Activated B cell treated with CpG ODN at 0.5 μM for 24 hours (primary cell): ENCODE data around the gene MDP1. TPM values are rescaled to one million over a fixed set of nuclear protein-coding genes. Genes with fewer than 3 reads are reported as not detected.
"Not testable (repeated sequence)": the region's sequence is repeated elsewhere in the genome, so short reads cannot be mapped to it uniquely, and the experiment has no call there.

ENCODE experiments used
- ATAC-seq: fragments of 200-7000 bp; cut with Tn5 transposase; one replicate; pipeline ENCODE4 v1.10.0; 2021; ENCODE audit warnings: low read depth, mild to moderate bottlenecking, moderate library complexity
- CTCF ChIA-PET: fragments of 350-600 bp; sonication (Branson Sonifier 250); formaldehyde crosslinking; loops from one replicate; lab custom pipeline; 2021; ENCODE audit warnings: antibody characterized with exemption; lab: Charles Lee
- POLR2A ChIA-PET: fragments of 350-600 bp; sonication (Branson Sonifier 250); formaldehyde crosslinking; loops from one replicate; lab custom pipeline; 2021; ENCODE audit warnings: antibody characterized with exemption; lab: Charles Lee
- DNase-seq: peaks from one replicate; pipeline ENCODE4 v3.0.0; 2022
- H3K27ac Mint-ChIP-seq: one replicate; pipeline ENCODE4 v1.8.0; 2020; ENCODE audit warnings: mixed read lengths
- H3K27me3 Mint-ChIP-seq: one replicate; pipeline ENCODE4 v1.8.0; 2021; ENCODE audit warnings: mixed read lengths
- H3K36me3 Mint-ChIP-seq: one replicate; pipeline ENCODE4 v1.8.0; 2021; ENCODE audit warnings: low read depth, mixed read lengths
- H3K4me1 Mint-ChIP-seq: one replicate; pipeline ENCODE4 v1.8.0; 2021; ENCODE audit warnings: mixed read lengths
- H3K4me3 Mint-ChIP-seq: one replicate; pipeline ENCODE4 v1.8.0; 2020; ENCODE audit warnings: mild to moderate bottlenecking, mixed read lengths
- H3K9me3 Mint-ChIP-seq: one replicate; pipeline ENCODE4 v1.8.0; 2020; ENCODE audit warnings: mixed read lengths
- CTCF ChIP-seq: fragments of 200-600 bp; IDR thresholded peaks from one replicate; pipeline ENCODE4 v1.8.0; 2022; ENCODE audit warnings: antibody characterized with exemption, mild to moderate bottlenecking
- intact Hi-C: fragments of 100-400 bp; cut with micrococcal nuclease; formaldehyde crosslinking; loops from one replicate; pipeline ENCODE4 v1.15.1; 2024
- total RNA-seq: library from RNA; stranded (reverse); gene quantifications from 2 replicates; pipeline ENCODE4 v1.2.3, GENCODE V29; 2022

MDP1 gene
- total RNA-seq, 1 donor from 2014 or later: 16.3 TPM

- ChIA-PET POLR2A (interaction anchor here (0.7 to 1.8 kb wide), 4 partner anchors 23 to 210 kb away, joined by 4 to 15 read pairs (median 8); partner anchors contain the start of genes KHNYN, TINF2 and TM9SF1), CTCF (interaction anchor here (1.0 to 1.2 kb wide), 2 partner anchors 77 to 89 kb away, joined by 4 read pairs; no protein-coding TSS in a partner anchor)
- ATAC-seq (no peak), DNase-seq (no peak)
- no peaks in the 10 kb centered on the region for H3K9me3 Mint-ChIP-seq
- no peaks in the 10 kb centered on the region for H3K27me3 Mint-ChIP-seq
- H3K36me3 Mint-ChIP-seq: peaks cover 22% of the 10 kb centered on the region
- peaks cover 22% of the 10 kb centered on the region for H3K4me1 Mint-ChIP-seq
- H3K27ac Mint-ChIP-seq: no peak overlapping the region
- no peak overlapping the region for H3K4me3 Mint-ChIP-seq
- intact Hi-C loops: no loop called here
- TF ChIP-seq CTCF: no peak
These were observed 3.7 kb upstream of the MDP1 start for GRCh38 chr14:24219521-24219920.

GRCh38 chr14:24219080-24219479 lies 3.2 kb upstream of the MDP1 start:
- intact Hi-C loops: no loop called here
- H3K36me3 Mint-ChIP-seq: peaks cover 24% of the 10 kb centered on the region
- no peaks in the 10 kb centered on the region for H3K9me3 Mint-ChIP-seq
- no peak overlapping the region for H3K4me3 Mint-ChIP-seq
- no peak for TF ChIP-seq CTCF
- H3K4me1 Mint-ChIP-seq: peaks cover 25% of the 10 kb centered on the region
- POLR2A ChIA-PET: interaction anchor here (0.7 to 1.8 kb wide), 3 partner anchors 23 to 211 kb away, joined by 6 to 15 read pairs (median 9); partner anchors contain the start of genes KHNYN and TINF2
- DNase-seq (no peak), ATAC-seq (no peak)
- H3K27me3 Mint-ChIP-seq: no peaks in the 10 kb centered on the region
- H3K27ac Mint-ChIP-seq: no peak overlapping the region
- CTCF ChIA-PET: interaction anchor here (1.0 kb wide), 1 partner anchor 78 kb away, joined by 4 read pairs; no protein-coding TSS in a partner anchor

- Mint-ChIP-seq H3K4me1 (peaks cover 43% of the 10 kb centered on the region), H3K36me3 (peaks cover 32% of the 10 kb centered on the region)
- ATAC-seq, H3K27ac Mint-ChIP-seq, H3K4me3 Mint-ChIP-seq, DNase-seq, H3K27me3 Mint-ChIP-seq, H3K9me3 Mint-ChIP-seq: not testable (repeated sequence)
- ChIA-PET CTCF (interaction anchor here (2.1 to 5.6 kb wide), 3 partner anchors 25 to 92 kb away, joined by 15 to 37 read pairs (median 20); partner anchors contain the start of genes CIDEB, LTB4R2 and TINF2), POLR2A (interaction anchor here (1.6 kb wide), 1 partner anchor 54 kb away, joined by 9 read pairs; the partner anchor contains the start of gene RABGGTA)
- intact Hi-C loops: loop anchor here (1.0 kb wide), 5 partner anchors 15 to 91 kb away; partner anchors contain the start of genes GMPR2, IRF9, NEDD8 and RABGGTA
These were observed 1.0 kb upstream of the MDP1 start for GRCh38 chr14:24216876-24217275.

- H3K36me3 Mint-ChIP-seq: peaks cover 37% of the 10 kb centered on the region
- no peaks in the 10 kb centered on the region for H3K27me3 Mint-ChIP-seq
- H3K27ac Mint-ChIP-seq: peak overlapping the region; percentile 95
- TF ChIP-seq CTCF: no peak
- DNase-seq (no peak), ATAC-seq (no peak)
- intact Hi-C loops: loop anchor here (1.0 kb wide), 5 partner anchors 16 to 92 kb away; partner anchors contain the start of genes GMPR2, IRF9, NEDD8 and RABGGTA
- H3K9me3 Mint-ChIP-seq: no peaks in the 10 kb centered on the region
- ChIA-PET CTCF (interaction anchor here (0.9 to 5.6 kb wide), 12 partner anchors 13 to 216 kb away, joined by 3 to 37 read pairs (median 6); partner anchors contain the start of genes CIDEB, IRF9, LTB4R2 and TINF2), POLR2A (interaction anchor here (0.6 to 6.6 kb wide), 31 partner anchors 9 to 220 kb away, joined by 3 to 143 read pairs (median 5); partner anchors contain the start of genes CARMIL3, CBLN3, CIDEB and DCAF11)
- H3K4me1 Mint-ChIP-seq: peaks cover 49% of the 10 kb centered on the region
- peak overlapping the region; percentile 93 for H3K4me3 Mint-ChIP-seq
These were observed 456 bp upstream of the MDP1 start for GRCh38 chr14:24216345-24216699.

- H3K27ac Mint-ChIP-seq: peak overlapping the region; percentile 95
- DNase-seq (no peak), ATAC-seq (no peak)
- no peak for TF ChIP-seq CTCF
- peaks cover 58% of the 10 kb centered on the region for H3K36me3 Mint-ChIP-seq
- H3K4me3 Mint-ChIP-seq: peak overlapping the region; percentile 91
- H3K9me3 Mint-ChIP-seq: no peaks in the 10 kb centered on the region
- peaks cover 53% of the 10 kb centered on the region for H3K4me1 Mint-ChIP-seq
- CTCF ChIA-PET: interaction anchor here (0.8 to 5.6 kb wide), 11 partner anchors 18 to 222 kb away, joined by 3 to 37 read pairs (median 3); partner anchors contain the start of genes DHRS1, IPO4, IRF9 and NOP9
- intact Hi-C loops: loop anchor here (1.0 to 5.0 kb wide), 10 partner anchors 19 to 912 kb away; partner anchors contain the start of genes DCAF11, EMC9, IPO4 and NRL
- H3K27me3 Mint-ChIP-seq: no peaks in the 10 kb centered on the region
- POLR2A ChIA-PET: interaction anchor here (0.6 to 6.6 kb wide), 41 partner anchors 10 to 893 kb away, joined by 3 to 143 read pairs (median 7); partner anchors contain the start of genes CBLN3, CIDEB, DCAF11 and DHRS1
These were observed 1.8 kb downstream of the MDP1 start for GRCh38 chr14:24213866-24214662.
